ENCODE data around the gene PADI3. TPM values are rescaled to one million over a fixed set of nuclear protein-coding genes. Genes with fewer than 3 reads are reported as not detected.

PADI3 gene
- total and polyA plus RNA-seq, 2 of the 13 experiments (the other 11 are each of a cell fraction or from before 2014, with no cell fraction given): not detected

DNA sequence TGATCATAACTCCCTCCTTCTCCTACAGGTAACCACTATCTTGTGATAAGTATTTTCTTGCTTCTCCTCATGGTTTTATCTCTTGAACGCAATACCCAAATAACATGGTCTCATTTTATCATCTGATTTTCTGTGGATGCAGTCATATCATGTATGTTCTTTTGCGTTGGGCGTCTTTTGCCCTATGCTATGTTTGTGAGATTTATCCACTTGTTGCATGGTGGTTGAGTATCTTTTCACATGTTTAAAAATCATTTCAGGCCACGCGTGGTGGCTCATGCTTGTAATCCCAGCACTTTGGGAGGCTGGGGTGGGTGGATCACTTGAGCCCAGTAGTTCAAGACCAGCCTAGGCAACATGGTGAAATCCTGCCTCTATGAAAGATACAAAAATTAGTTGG is 15.6 kb downstream of the PADI3 start:
- H4K20me1 ChIP-seq (ENCODE audit: insufficient read depth, low read length): no peaks in the 10 kb centered on the region
- CTCF ChIA-PET (ENCODE audit: low intra/inter-chr PET ratio, low total read pairs): no interaction called here
- H3K4me1 ChIP-seq (ENCODE audit: insufficient read depth, low read length): no peaks in the 10 kb centered on the region
- H3K9me3 ChIP-seq (ENCODE audit: low read length): no peaks in the 10 kb centered on the region
- intact Hi-C loops (cut with micrococcal nuclease; ENCODE audit: unreplicated experiment) (no loop called here), in situ Hi-C loops (cut with HindIII; ENCODE audit: extremely low pct_ligation_motif_present, low pct_unique_long_range_greater_than_20kb) (no loop called here)
- ATAC-seq: no peak
- no peak overlapping the region for H3K4me2 ChIP-seq (ENCODE audit: low read depth, low read length)
- H3K9ac ChIP-seq (ENCODE audit: insufficient read depth, low read depth, low read length): no peak overlapping the region
- 57% methylated on average over 5 of the region's 5 CpGs for WGBS (ENCODE audit: low lambda C conversion rate)
- TF ChIP-seq ZNF547 (CRISPR knock-in tag; IDR thresholded peaks at IDR 0.05) (no peak), KAT2B (IDR thresholded peaks at IDR 0.05; ENCODE audit: borderline replicate concordance, low read depth, low read length) (no peak), U2AF2 (IDR thresholded peaks at IDR 0.05; ENCODE audit: low read depth, low read length) (no peak), SMAD9 (CRISPR knock-in tag; IDR thresholded peaks at IDR 0.05) (no peak), TAF1 (CRISPR knock-in tag; IDR thresholded peaks at IDR 0.05) (no peak), ZSCAN20 (CRISPR knock-in tag; IDR thresholded peaks at IDR 0.05; ENCODE audit: borderline replicate concordance) (no peak), TGIF2 (CRISPR knock-in tag; IDR thresholded peaks at IDR 0.05) (no peak), ZNF207 (IDR thresholded peaks at IDR 0.05; ENCODE audit: borderline replicate concordance) (no peak), FOXO1 (CRISPR knock-in tag; IDR thresholded peaks at IDR 0.05) (no peak), NR2C2 (CRISPR knock-in tag; IDR thresholded peaks at IDR 0.05; ENCODE audit: borderline replicate concordance) (no peak), CHCHD3 (CRISPR knock-in tag; IDR thresholded peaks at IDR 0.05) (no peak)
- TF ChIP-seq, protein P1, sequence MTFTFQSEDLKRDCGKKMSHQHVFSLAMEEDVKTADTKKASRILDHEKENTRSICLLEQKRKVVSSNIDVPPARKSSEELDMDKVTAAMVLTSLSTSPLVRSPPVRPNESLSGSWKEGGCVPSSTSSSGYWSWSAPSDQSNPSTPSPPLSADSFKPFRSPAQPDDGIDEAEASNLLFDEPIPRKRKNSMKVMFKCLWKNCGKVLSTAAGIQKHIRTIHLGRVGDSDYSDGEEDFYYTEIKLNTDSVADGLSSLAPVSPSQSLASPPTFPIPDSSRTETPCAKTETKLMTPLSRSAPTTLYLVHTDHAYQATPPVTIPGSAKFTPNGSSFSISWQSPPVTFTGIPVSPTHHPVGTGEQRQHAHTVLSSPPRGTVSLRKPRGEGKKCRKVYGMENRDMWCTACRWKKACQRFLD (CRISPR knock-in tag; IDR thresholded peaks at IDR 0.05; ENCODE audit: borderline replicate concordance): no peak
- no peak overlapping the region for H2AFZ ChIP-seq (ENCODE audit: low read length)
- H3K79me2 ChIP-seq (ENCODE audit: insufficient read depth, low read length): no peaks in the 10 kb centered on the region
- no peak overlapping the region for H3K27ac ChIP-seq (ENCODE audit: extremely low read length, insufficient read depth, low read length)
- no peak for DNase-seq (ENCODE audit: low spot score)
- POLR2A ChIA-PET: no interaction called here
- FAIRE-seq: no peak
- no TSS peak for BruUV-seq (replicated peaks)
- no peaks in the 10 kb centered on the region for H3K36me3 ChIP-seq (replicated peaks in 1 of 2; ENCODE audit: control insufficient read depth in 1 of 2, insufficient read depth in 2 of 2, low read length in 2 of 2)
- peaks cover 2 to 4% of the 10 kb centered on the region in 2 experiments; a peak in 2 of 5 replicates for H3K27me3 ChIP-seq (ENCODE audit: control insufficient read depth in 1 of 2, insufficient read depth in 2 of 2, low read length in 2 of 2)
- H3K4me3 ChIP-seq (replicated peaks in 1 of 3; ENCODE audit: insufficient read depth in 1 of 3, low read depth in 2 of 3, low read length in 3 of 3): no peak overlapping the region

Measured in HepG2 (cell line).